IgD-negative memory B cell (primary cell): ENCODE data around the gene PSG6. TPM values are rescaled to one million over a fixed set of nuclear protein-coding genes. Genes with fewer than 3 reads are reported as not detected.
"Not testable (repeated sequence)": the region's sequence is repeated elsewhere in the genome, so short reads cannot be mapped to it uniquely, and the experiment has no call there.

ENCODE experiments used
- H3K27ac Mint-ChIP-seq, 3 donors: one replicate each; pipeline ENCODE4 v1.8.0; 2020 to 2022; ENCODE audit warnings: mild to moderate bottlenecking in 3 of 3, mixed read lengths in 3 of 3, moderate library complexity in 1 of 3
- H3K27me3 Mint-ChIP-seq: one replicate; pipeline ENCODE4 v1.8.0; 2021; ENCODE audit warnings: mixed read lengths
- H3K36me3 Mint-ChIP-seq: one replicate; pipeline ENCODE4 v1.8.0; 2020; ENCODE audit warnings: mild to moderate bottlenecking, mixed read lengths
- H3K4me1 Mint-ChIP-seq, 3 donors: one replicate each; pipeline ENCODE4 v1.8.0; 2020 to 2022; ENCODE audit warnings: mixed read lengths in 3 of 3, mild to moderate bottlenecking in 1 of 3
- H3K4me3 Mint-ChIP-seq, 4 donors: one replicate each; pipeline ENCODE4 v1.8.0; 2020 to 2022; ENCODE audit warnings: mild to moderate bottlenecking in 4 of 4, mixed read lengths in 4 of 4, moderate library complexity in 3 of 4
- H3K9me3 Mint-ChIP-seq, 3 donors: one replicate each; pipeline ENCODE4 v1.8.0; 2020 to 2021; ENCODE audit warnings: mixed read lengths in 3 of 3, mild to moderate bottlenecking in 1 of 3
- polyA plus RNA-seq: library from polyadenylated mRNA; unstranded; fragments of 300-500 nt; fragmentation: Illumina TruSeq; gene quantifications from one replicate; pipeline ENCODE4 v1.2.3, GENCODE V29; 2021

The PSG6 gene
- polyA plus RNA-seq: not detected

DNA sequence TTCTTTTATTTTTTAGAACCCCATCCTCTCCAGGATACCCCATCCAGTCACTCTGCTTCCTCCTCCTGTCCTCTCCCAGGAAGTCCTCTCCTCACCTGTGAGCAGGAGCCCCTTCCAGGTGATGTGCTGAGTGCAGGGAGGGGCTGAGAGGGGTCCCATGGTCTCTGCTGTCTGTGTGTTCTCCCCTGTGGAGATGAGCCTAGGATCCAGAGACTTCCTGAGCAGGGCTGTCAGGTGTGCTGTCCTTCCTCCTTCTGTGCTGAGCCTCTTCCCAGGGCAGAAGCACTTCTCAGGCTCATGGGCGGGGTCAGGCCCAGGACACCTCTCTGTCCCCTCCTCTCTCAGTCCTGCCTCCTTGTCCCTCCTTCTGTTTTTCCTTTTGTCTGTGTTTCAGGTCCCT is at the start of gene PSG6:
PSG6 (minus strand) TSS at position 261 of the 400 bp plus-strand sequence; CDS start at position 159, 102 bp downstream.
- not testable (repeated sequence) for H3K27me3 Mint-ChIP-seq, H3K9me3 Mint-ChIP-seq, H3K36me3 Mint-ChIP-seq, H3K27ac Mint-ChIP-seq, H3K4me1 Mint-ChIP-seq
- peak within 1 kb of the TSS in 1 of 4 donors; percentile 54 for H3K4me3 Mint-ChIP-seq

DNA sequence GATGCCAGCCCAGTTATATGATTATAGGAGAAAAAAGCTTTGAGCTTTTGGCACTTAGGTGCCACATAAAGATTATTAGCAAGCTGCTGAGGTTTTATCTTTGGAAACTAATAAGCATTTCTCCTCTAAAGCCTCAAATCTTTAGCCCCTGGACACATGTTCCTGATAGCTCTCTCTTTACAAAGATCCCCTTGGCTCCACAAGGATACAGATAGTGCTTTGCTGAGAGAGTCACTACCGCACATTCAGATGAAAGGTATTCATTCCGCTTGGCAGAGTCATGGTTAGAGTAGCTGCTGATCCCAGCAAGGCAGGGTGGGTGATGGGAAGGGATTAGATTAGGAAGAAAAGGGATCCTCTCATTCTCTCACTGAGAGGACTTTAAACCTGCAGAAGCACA is 47.5 kb upstream of the PSG6 start:
- Mint-ChIP-seq H3K36me3 (no peaks in the 10 kb centered on the region), H3K4me3 (no peak overlapping the region), H3K27ac (no peak overlapping the region), H3K9me3 (peaks cover 0 to 14% (median 8%) of the 10 kb centered on the region in 3 donors), H3K27me3 (peaks cover 4% of the 10 kb centered on the region), H3K4me1 (no peaks in the 10 kb centered on the region)

DNA sequence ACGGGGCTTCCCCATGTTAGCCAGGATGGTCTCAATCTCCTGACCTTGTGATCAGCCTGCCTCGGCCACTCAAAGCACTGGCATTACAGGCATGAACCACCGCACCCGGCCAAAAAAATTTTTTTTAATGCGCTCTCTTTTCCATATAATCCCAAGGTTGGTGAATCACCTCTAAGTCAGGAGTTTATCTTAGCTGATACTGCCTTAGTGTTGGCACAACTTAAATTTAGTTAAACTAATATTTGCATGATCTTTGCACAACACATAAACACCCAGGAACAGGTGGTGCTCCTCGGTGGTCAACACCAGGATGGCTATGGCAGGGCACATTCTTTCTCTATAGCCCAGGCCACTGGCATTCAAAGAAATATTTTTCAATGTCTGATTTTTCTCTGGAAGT is 43.4 kb upstream of the PSG6 start:
- Mint-ChIP-seq H3K9me3 (peaks cover 0 to 9% (median 7%) of the 10 kb centered on the region in 3 donors), H3K27ac (no peak overlapping the region), H3K27me3 (peaks cover 4% of the 10 kb centered on the region), H3K4me3 (no peak overlapping the region), H3K36me3 (no peaks in the 10 kb centered on the region), H3K4me1 (no peaks in the 10 kb centered on the region)

DNA sequence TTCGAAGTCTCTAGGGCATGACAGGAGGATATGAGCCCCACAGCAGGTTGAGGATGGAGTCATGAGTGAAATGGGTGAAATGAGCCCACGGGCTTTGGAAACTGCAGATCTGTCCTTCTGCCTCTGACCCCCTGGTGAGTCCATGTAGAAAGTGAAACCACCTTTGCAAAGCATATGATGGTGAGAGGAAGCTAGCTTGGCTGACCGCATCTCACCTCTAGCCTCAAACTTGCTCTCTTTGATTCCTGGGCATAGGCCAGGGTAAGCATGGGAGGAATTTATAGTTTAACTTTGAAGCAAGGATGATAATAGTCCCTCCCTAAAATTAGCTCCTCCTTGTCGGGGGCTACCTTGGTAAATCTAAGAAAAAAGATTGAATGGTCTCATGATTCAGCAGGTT is 34.4 kb upstream of the PSG6 start:
- H3K27ac Mint-ChIP-seq, H3K9me3 Mint-ChIP-seq, H3K4me1 Mint-ChIP-seq, H3K36me3 Mint-ChIP-seq, H3K27me3 Mint-ChIP-seq, H3K4me3 Mint-ChIP-seq: not testable (repeated sequence)

DNA sequence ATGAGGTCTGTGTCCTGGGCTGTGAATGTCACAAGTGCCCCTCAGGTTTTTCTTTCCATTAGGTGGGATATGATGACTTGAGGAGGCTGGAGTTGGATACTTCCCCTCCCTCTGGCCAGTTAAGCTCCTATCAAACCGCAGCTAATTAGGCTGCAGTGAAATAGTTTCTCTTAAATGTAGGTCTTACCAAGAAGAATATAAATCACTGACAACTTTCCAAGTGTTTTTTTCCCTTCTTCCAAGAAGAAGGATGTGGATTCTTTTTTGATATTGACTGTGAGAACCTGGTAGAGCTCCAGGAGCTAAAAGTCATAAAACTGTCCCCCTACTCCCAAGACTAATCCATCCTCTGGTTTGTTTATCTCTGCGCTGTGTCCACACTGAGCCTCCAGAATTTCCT is 33.8 kb upstream of the PSG6 start:
- not testable (repeated sequence) for H3K4me1 Mint-ChIP-seq, H3K36me3 Mint-ChIP-seq, H3K9me3 Mint-ChIP-seq, H3K27ac Mint-ChIP-seq, H3K27me3 Mint-ChIP-seq, H3K4me3 Mint-ChIP-seq

DNA sequence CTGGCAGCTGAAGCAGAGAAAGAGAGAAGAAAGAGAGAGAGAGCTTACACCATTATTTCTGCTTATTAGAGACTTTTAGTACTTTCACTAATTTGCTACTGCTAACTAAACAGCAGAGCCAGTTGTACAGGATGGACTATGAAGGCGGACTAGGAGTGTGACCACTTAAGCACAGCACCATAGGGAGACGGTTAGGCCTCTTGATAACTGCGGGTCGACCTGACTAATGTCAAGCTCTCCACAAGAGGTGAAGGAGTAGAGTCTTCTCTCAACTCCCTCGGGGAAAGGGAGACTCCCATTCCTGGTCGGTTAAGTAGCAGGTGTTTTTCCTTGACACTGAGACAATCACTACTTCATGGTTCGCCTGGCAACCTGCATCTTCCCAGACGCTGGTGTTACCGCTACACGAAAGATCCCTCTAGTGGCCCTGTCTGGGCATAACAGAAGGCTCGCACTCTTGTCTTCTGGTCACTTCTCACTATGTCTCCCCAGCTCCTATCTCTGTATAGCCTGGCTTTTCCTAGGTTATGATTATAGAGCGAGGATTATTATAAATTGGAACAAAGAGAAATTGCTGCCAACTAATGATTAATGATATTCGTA is 24.6 kb upstream of the PSG6 start:
- Mint-ChIP-seq H3K4me3 (no peak overlapping the region), H3K9me3 (no peaks in the 10 kb centered on the region), H3K36me3 (no peaks in the 10 kb centered on the region), H3K27me3 (no peaks in the 10 kb centered on the region), H3K4me1 (no peaks in the 10 kb centered on the region), H3K27ac (no peak overlapping the region)

DNA sequence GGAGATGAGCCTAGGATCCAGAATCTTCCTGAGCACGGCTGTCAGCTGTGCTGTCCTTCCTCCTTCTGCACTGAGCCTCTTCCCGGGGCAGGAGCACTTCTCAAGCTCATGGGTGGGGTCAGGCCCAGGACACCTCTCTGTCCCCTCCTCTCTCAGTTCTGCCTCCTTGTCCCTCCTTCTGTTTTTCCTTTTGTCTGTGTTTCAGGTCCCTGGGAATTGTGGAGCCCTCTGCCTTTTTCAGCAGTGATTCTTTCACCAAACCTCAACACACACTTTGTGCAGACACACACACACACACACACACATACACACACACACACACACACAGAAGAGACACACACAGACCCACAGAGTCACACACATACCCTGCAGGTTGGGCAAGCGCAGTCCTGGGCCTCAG is 19.4 kb upstream of the PSG6 start, which contains the start of gene PSG7:
PSG7 (minus strand) TSS at position 101 of the 400 bp plus-strand sequence. CDS start 131 bp downstream, outside the sequence.
- not testable (repeated sequence) for H3K4me1 Mint-ChIP-seq, H3K36me3 Mint-ChIP-seq, H3K4me3 Mint-ChIP-seq, H3K9me3 Mint-ChIP-seq, H3K27me3 Mint-ChIP-seq
- H3K27ac Mint-ChIP-seq: peak within 1 kb of the TSS in 1 of 3 donors; percentile 71

DNA sequence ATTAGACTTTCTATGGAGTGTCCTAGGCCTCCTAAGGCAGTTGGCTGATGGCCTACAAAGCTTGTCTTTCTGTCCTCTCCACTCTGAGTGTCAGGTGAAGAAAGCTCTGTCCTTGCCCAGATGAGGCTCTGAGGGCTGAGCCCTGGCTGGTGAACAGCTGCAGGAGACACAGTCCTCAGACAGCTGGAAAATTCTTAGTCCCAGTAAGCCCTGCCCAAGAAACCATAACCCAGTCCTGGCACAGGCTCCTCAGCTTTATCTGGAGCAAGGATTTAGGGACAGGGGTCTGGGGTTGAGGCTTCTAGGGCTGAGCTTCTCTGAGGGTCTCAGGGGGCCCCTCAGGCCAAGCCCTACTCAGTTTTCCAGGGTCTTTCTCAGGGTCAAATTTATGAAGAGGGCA is 17.0 kb upstream of the PSG6 start:
- not testable (repeated sequence) for H3K27me3 Mint-ChIP-seq, H3K4me3 Mint-ChIP-seq, H3K9me3 Mint-ChIP-seq, H3K36me3 Mint-ChIP-seq, H3K4me1 Mint-ChIP-seq, H3K27ac Mint-ChIP-seq

DNA sequence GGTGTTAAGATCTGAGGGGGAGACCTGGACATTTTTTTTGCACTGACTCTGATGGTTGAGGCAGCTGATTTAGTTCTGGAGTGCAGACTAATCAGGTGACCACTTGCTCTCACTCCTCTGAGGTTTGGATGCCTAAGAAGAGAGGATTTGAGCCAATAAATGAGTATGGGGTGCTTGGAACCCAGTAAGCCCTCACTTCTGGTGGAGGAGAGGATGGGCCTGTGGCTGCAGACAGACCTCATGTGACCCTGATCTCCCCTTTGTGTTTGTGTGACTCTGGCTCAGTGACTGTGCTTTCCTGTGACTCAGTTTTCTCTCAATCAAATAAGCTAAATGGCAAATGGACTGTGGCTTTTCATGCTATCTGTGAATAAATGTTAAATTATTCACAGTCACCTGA is 16.5 kb upstream of the PSG6 start:
- not testable (repeated sequence) for H3K4me3 Mint-ChIP-seq, H3K4me1 Mint-ChIP-seq, H3K27ac Mint-ChIP-seq, H3K9me3 Mint-ChIP-seq, H3K36me3 Mint-ChIP-seq, H3K27me3 Mint-ChIP-seq

DNA sequence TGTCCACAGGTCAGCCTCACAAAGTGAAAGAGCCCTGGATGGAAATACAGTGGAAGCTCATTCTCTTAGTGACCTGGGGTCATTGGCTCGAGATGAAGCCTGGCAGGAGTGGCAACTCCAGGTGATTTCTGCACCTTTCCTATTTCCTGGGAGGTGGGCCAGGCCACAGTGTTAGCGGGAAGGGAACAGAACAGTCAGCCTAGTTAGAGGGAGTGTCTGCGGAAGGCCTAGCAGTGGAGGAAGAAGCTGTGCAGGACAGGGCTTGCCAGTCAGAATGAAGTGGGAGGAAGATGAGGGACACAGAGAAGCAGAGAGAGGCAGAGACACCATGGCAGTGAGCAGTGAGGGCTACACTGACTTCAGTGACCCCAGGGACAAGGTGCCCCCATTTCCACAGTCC is 15.7 kb upstream of the PSG6 start:
- not testable (repeated sequence) for H3K36me3 Mint-ChIP-seq, H3K27me3 Mint-ChIP-seq, H3K4me3 Mint-ChIP-seq, H3K9me3 Mint-ChIP-seq, H3K4me1 Mint-ChIP-seq, H3K27ac Mint-ChIP-seq

DNA sequence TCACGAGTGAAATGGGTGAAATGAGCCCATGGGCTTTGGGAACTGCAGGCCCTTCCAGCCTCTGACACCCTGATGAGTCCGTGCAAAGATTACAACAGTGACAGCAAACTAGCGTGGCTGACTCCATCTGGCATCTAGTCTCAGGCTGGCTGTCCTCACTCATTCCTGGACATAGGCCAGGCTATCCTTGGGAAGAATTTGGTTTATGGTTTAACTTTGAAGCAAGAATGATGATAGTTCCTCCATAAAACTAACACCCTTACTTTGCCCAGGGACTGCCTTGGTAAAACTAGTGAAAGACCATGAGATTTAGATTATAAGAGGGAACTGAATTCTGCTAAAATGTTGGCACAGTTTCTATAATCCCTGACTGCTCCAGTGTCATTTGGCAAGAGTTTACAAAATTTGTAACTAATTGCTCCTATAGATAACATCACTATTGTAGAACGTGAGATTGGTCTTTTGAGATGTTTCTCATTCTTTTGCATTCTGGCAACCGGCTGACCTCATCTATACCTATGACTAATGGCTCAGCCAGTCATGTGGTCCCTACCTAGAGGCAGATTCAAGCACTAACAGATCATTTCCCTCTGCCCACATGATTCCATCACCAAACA is 14.9 kb upstream of the PSG6 start:
- H3K36me3 Mint-ChIP-seq, H3K27ac Mint-ChIP-seq, H3K9me3 Mint-ChIP-seq, H3K4me3 Mint-ChIP-seq, H3K4me1 Mint-ChIP-seq: not testable (repeated sequence)
- peaks cover 11% of the 10 kb centered on the region for H3K27me3 Mint-ChIP-seq

DNA sequence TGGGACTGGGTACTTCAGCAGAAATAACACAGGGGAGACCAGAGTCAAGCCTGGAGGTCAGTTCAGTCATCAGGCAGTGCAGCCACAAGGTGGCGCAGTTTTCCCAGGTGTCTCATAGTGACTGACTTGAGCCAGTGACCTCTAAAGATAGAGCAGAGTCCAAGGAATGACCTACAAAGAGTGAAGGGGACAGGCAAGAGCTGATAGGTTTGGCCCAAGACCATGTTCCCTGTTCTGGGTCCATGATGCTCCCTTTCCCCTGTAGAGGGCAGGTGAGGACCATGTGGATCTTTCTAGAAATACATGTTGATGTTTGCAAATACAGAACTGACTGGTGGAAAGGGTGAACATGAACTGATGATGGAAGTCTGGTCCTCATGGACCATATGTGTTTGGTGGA is 12.5 kb upstream of the PSG6 start:
- H3K9me3 Mint-ChIP-seq, H3K27ac Mint-ChIP-seq, H3K4me3 Mint-ChIP-seq, H3K36me3 Mint-ChIP-seq, H3K4me1 Mint-ChIP-seq: not testable (repeated sequence)
- peaks cover 17% of the 10 kb centered on the region for H3K27me3 Mint-ChIP-seq

DNA sequence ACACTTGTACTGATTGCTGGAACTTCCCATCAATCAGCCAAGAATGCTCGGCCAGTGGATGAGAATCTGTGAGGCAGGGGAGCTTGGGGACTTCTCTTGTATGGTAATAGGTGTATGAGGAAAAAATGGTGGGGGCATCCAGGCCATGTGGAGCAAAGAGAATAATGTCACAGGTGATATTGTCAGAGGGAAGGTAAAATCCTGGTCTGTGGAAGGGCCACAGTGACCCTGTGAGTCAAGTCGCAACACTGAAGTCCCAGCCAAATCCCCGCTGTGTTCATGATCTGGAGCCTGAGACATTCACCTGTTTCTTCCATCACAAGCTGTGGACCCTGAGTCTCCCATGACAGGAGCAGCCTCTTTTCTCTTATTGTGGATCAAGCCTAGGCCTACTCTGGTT is 11.2 kb upstream of the PSG6 start:
- H3K27me3 Mint-ChIP-seq: peaks cover 17% of the 10 kb centered on the region
- H3K9me3 Mint-ChIP-seq: no peaks in the 10 kb centered on the region
- H3K36me3 Mint-ChIP-seq: peaks cover 2% of the 10 kb centered on the region
- no peak overlapping the region for H3K4me3 Mint-ChIP-seq
- no peaks in the 10 kb centered on the region for H3K4me1 Mint-ChIP-seq
- H3K27ac Mint-ChIP-seq: no peak overlapping the region

DNA sequence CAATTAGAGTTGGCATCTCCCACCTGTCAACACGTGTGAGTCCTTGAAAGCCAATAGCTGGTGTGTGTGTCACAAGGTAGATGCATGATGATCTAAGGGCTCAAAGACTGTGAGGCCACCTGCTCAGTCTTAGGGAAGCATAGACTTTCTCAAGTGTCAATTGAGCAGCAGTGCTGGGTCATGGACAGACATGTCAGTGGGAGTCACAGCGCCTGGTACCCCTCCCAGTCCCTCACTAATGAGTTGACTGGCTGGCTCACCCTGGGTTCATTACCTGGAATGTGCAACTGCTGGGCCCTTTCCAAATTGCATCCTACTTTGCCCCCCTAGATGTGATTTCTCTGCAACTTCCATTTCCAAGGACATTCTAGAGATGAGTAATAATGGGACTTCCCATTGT is 9.1 kb upstream of the PSG6 start:
- H3K36me3 Mint-ChIP-seq: peaks cover 2% of the 10 kb centered on the region
- no peak overlapping the region for H3K4me3 Mint-ChIP-seq
- H3K9me3 Mint-ChIP-seq: no peaks in the 10 kb centered on the region
- no peaks in the 10 kb centered on the region for H3K4me1 Mint-ChIP-seq
- peaks cover 17% of the 10 kb centered on the region for H3K27me3 Mint-ChIP-seq
- no peak overlapping the region for H3K27ac Mint-ChIP-seq

DNA sequence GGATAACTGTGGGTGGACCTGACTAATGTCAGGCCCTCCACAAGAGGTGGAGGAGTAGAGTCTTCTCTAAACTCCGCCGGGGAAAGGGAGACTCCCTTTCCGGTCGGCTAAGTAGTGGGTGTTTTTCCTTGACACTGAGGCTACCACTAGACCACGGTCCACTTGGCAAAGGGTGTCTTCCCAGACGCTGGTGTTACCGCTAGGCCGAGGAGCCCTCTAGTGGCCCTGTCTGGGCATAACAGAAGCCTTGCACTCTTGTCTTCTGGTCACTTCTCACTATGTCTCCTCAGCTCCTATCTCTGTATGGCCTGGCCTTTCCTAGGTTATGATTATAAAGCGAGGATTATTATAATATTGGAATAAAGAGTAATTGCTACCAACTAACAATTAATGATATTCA is 5.4 kb upstream of the PSG6 start:
- H3K4me3 Mint-ChIP-seq, H3K9me3 Mint-ChIP-seq, H3K36me3 Mint-ChIP-seq, H3K4me1 Mint-ChIP-seq, H3K27ac Mint-ChIP-seq: not testable (repeated sequence)
- H3K27me3 Mint-ChIP-seq: peaks cover 13% of the 10 kb centered on the region

DNA sequence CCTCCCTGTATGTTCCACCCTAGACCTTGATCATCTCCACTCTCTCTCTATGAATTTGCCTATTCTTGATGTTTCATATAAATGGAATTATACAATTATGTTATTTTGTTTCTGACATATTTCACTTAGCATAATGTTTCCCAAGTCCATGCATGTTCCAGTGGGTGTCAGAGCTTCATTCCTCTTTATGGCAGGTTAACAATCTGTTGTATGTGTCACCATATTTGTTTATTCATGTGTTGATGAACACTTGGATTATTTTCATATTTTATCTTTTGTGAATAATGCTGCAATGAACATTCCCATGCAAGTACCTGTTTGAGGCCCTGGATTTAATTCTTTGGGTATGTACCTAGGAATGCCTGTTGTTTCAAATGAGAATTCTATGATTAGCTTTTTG is 3.3 kb upstream of the PSG6 start:
- H3K9me3 Mint-ChIP-seq, H3K36me3 Mint-ChIP-seq, H3K4me3 Mint-ChIP-seq, H3K27ac Mint-ChIP-seq, H3K4me1 Mint-ChIP-seq: not testable (repeated sequence)
- peaks cover 11% of the 10 kb centered on the region for H3K27me3 Mint-ChIP-seq

DNA sequence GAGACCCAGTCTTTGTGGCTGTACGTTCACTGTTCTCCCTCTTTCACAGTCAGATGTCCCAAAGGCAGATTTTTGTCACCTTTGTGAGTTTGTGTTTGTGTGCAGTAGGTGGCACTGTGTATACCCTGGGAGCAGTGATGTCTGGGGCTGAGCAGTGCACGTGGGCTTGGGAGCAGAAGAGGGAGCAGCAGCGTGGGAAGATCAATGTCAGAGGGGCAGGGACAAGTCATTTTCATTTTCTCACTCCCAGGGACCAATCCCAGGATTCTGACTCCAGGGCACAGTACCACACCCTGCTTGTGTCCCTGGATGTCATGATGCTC is 2.0 kb upstream of the PSG6 start:
- Mint-ChIP-seq H3K36me3 (no peaks in the 10 kb centered on the region), H3K27ac (no peak overlapping the region), H3K27me3 (peaks cover 7% of the 10 kb centered on the region), H3K4me1 (no peaks in the 10 kb centered on the region), H3K4me3 (no peak overlapping the region), H3K9me3 (peaks cover 0 to 1% (median 0%) of the 10 kb centered on the region in 3 donors)
